Tibial nerve (tissue), 4 donors: Measurements from ENCODE around the gene COPZ1. TPM values are rescaled to one million over a fixed set of nuclear protein-coding genes. Genes with fewer than 3 reads are reported as not detected.

Source experiments
- DNase-seq, 2 donors: peaks; one replicate each; pipeline ENCODE4 v3.0.0-alpha.2; 2019; ENCODE audit warnings: low spot score in 2 of 2
- H3K27ac ChIP-seq, 4 donors: fragments of 200-600 bp; sonication (generic) in 3 of 4; one replicate each; pipeline ENCODE4 v1.5.1; 2017 to 2019; ENCODE audit warnings: mild to moderate bottlenecking in 1 of 4
- H3K27me3 ChIP-seq, 2 donors: fragments of 200-600 bp; sonication (generic) in 1 of 2; one replicate each; pipeline versions ENCODE4 v1.5.1 to v1.6.0; 2017 to 2019
- H3K36me3 ChIP-seq, 3 donors: fragments of 200-600 bp; sonication (generic); one replicate each; pipeline ENCODE4 v1.5.1; 2018 to 2019
- H3K4me1 ChIP-seq, 4 donors: fragments of 200-600 bp; sonication (generic) in 3 of 4; one replicate each; pipeline ENCODE4 v1.5.1; 2017 to 2019
- H3K4me3 ChIP-seq, 4 donors: fragments of 200-600 bp; sonication (generic) in 3 of 4; one replicate each; pipeline ENCODE4 v1.5.1; 2017 to 2019; ENCODE audit warnings: mild to moderate bottlenecking in 1 of 4, moderate library complexity in 1 of 4
- H3K9me3 ChIP-seq, 4 donors: fragments of 200-600 bp; sonication (generic) in 3 of 4; one replicate each; pipeline ENCODE4 v1.5.1; 2017 to 2019
- CTCF ChIP-seq, 5 experiments: fragments of 200-600 bp in 3 of 5; fragments of 450-650 bp in 2 of 5; sonication (generic) in 3 of 5; IDR thresholded peaks; one replicate each; pipeline ENCODE4 v1.5.1; 2016 to 2019; ENCODE audit warnings: antibody characterized with exemption in 5 of 5, mild to moderate bottlenecking in 3 of 5, moderate library complexity in 2 of 5
- EP300 ChIP-seq, 2 donors: sonication (generic); formaldehyde crosslinking; IDR thresholded peaks; one replicate each; pipeline ENCODE4 v1.6.1; 2017; ENCODE audit warnings: antibody characterized with exemption in 2 of 2, mild to moderate bottlenecking in 1 of 2
- POLR2A ChIP-seq, 2 donors: fragments of 450-650 bp; IDR thresholded peaks; one replicate each; pipeline ENCODE4 v1.6.1; 2017; ENCODE audit warnings: antibody characterized with exemption in 2 of 2, mild to moderate bottlenecking in 2 of 2, moderate library complexity in 2 of 2
- WGBS, 2 donors: methylation state at CpG; one replicate each; pipeline ENCODE4 v1.1.5; 2018; 5-methylcytosine and 5-hydroxymethylcytosine counted together
- total RNA-seq, 4 donors: library from RNA; depleted of rRNA; stranded (reverse); fragments of >200 nt; gene quantifications; one replicate each; pipeline ENCODE4 v1.1.0, GENCODE V29; 2016

The COPZ1 gene
- total RNA-seq, 4 donors from 2014 or later = 38.0 to 52.0 (median 43.6) TPM

GRCh38 chr12:54363047-54363446, 38.1 kb downstream of the COPZ1 start:
- no peak for TF ChIP-seq POLR2A (IDR thresholded peaks at IDR 0.05)
- TF ChIP-seq CTCF (IDR thresholded peaks at IDR 0.05) = no peak
- TF ChIP-seq EP300 (IDR thresholded peaks at IDR 0.05) = no peak
- Histone ChIP-seq H3K4me1 (peaks cover 0 to 26% (median 10%) of the 10 kb centered on the region in 4 donors), H3K27ac (no peak overlapping the region), H3K4me3 (no peak overlapping the region), H3K36me3 (no peaks in the 10 kb centered on the region), H3K27me3 (no peaks in the 10 kb centered on the region), H3K9me3 (no peaks in the 10 kb centered on the region)
- WGBS, 2 donors = 81 to 83% methylated on average over 8 of the region's 8 CpGs
- no peak for DNase-seq

- Histone ChIP-seq H3K27me3 (no peaks in the 10 kb centered on the region), H3K4me3 (no peak overlapping the region), H3K9me3 (no peaks in the 10 kb centered on the region), H3K36me3 (no peaks in the 10 kb centered on the region), H3K27ac (no peak overlapping the region), H3K4me1 (peaks cover 0 to 26% (median 8%) of the 10 kb centered on the region in 4 donors)
- DNase-seq = no peak
- TF ChIP-seq CTCF (IDR thresholded peaks at IDR 0.05) = no peak
- TF ChIP-seq POLR2A (IDR thresholded peaks at IDR 0.05) = no peak
- TF ChIP-seq EP300 (IDR thresholded peaks at IDR 0.05) = no peak
- 72 to 73% methylated on average over 6 of the region's 6 CpGs for WGBS, 2 donors
Measured at GRCh38 chr12:54363618-54364017, 38.7 kb downstream of the COPZ1 start.

GRCh38 chr12:54364413-54364812, 39.5 kb downstream of the COPZ1 start, which contains the start of gene GPR84:
Gene GPR84, minus strand, starts transcription at chr12:54364486. Its CDS starts 635 bp downstream, at chr12:54363851.
- no peak for DNase-seq
- H3K4me3 ChIP-seq = no peak within 1 kb of the TSS
- no peaks in the 10 kb centered on the region for H3K36me3 ChIP-seq
- no peaks in the 10 kb centered on the region for H3K9me3 ChIP-seq
- H3K27me3 ChIP-seq = no peaks in the 10 kb centered on the region
- 69 to 78% methylated on average over 4 of the region's 4 CpGs for WGBS, 2 donors
- TF ChIP-seq POLR2A (IDR thresholded peaks at IDR 0.05) (no peak), EP300 (IDR thresholded peaks at IDR 0.05) (peak in 1 of 2 donors; percentile 38)
- no peak within 1 kb of the TSS for H3K27ac ChIP-seq
- peaks cover 0 to 33% (median 14%) of the 10 kb centered on the region in 4 donors for H3K4me1 ChIP-seq

GRCh38 chr12:54368025-54368708, 43.2 kb downstream of the COPZ1 start:
- TF ChIP-seq POLR2A (IDR thresholded peaks at IDR 0.05) (no peak), CTCF (IDR thresholded peaks at IDR 0.05) (no peak), EP300 (IDR thresholded peaks at IDR 0.05) (no peak)
- no peak for DNase-seq
- H3K4me1 ChIP-seq = peaks cover 0 to 47% (median 27%) of the 10 kb centered on the region in 4 donors
- no peaks in the 10 kb centered on the region for H3K27me3 ChIP-seq
- H3K9me3 ChIP-seq = no peaks in the 10 kb centered on the region
- 20 to 22% methylated on average over 5 of the region's 5 CpGs for WGBS, 2 donors
- H3K4me3 ChIP-seq = peak overlapping the region in 2 of 4 donors; percentile 31 to 56
- no peaks in the 10 kb centered on the region for H3K36me3 ChIP-seq
- peak overlapping the region in 3 of 4 donors; percentile 43 to 83 (median 83) for H3K27ac ChIP-seq

GRCh38 chr12:54368709-54369596, 44.0 kb downstream of the COPZ1 start:
- TF ChIP-seq EP300 (IDR thresholded peaks at IDR 0.05) (peak in 1 of 2 donors; percentile 28), POLR2A (IDR thresholded peaks at IDR 0.05) (no peak), CTCF (IDR thresholded peaks at IDR 0.05) (peak; percentile 84 to 92 (median 90))
- Histone ChIP-seq H3K4me1 (peaks cover 0 to 51% (median 27%) of the 10 kb centered on the region in 4 donors), H3K36me3 (no peaks in the 10 kb centered on the region), H3K4me3 (peak overlapping the region; percentile 25 to 56 (median 36)), H3K27me3 (no peaks in the 10 kb centered on the region), H3K27ac (peak overlapping the region in 3 of 4 donors; percentile 58 to 83 (median 83)), H3K9me3 (no peaks in the 10 kb centered on the region)
- DNase-seq = peak; percentile 87 to 91
- 17 to 18% methylated on average over 38 to 40 of the region's 40 CpGs for WGBS, 2 donors
